Esophagus squamous epithelium (tissue), 5 donors: ENCODE data around the gene GORASP1. TPM values are rescaled to one million over a fixed set of nuclear protein-coding genes. Genes with fewer than 3 reads are reported as not detected.

ENCODE experiments used
- DNase-seq: peaks from one replicate; lab custom pipeline; 2025; lab: John Stamatoyannopoulos, UW
- H3K27ac ChIP-seq, 4 donors: fragments of 200-600 bp; sonication (generic); one replicate each; pipeline ENCODE4 v1.5.1; 2016 to 2019; ENCODE audit warnings: mild to moderate bottlenecking in 1 of 4
- H3K27me3 ChIP-seq, 4 donors: fragments of 200-600 bp; sonication (generic); 1 replicate in 3 of 4; 2 replicates in 1 of 4; pipeline versions ENCODE4 v1.5.1 to v1.6.0; 2017 to 2021; ENCODE audit warnings: antibody characterized with exemption in 1 of 4
- H3K36me3 ChIP-seq, 3 donors: fragments of 200-600 bp; sonication (generic); one replicate each; pipeline ENCODE4 v1.5.1; 2016 to 2019
- H3K4me1 ChIP-seq, 3 donors: fragments of 200-600 bp; sonication (generic); one replicate each; pipeline ENCODE4 v1.5.1; 2017 to 2019
- H3K4me3 ChIP-seq, 4 donors: fragments of 200-600 bp; sonication (generic); 1 replicate in 3 of 4; 2 replicates in 1 of 4; pipeline ENCODE4 v1.5.1; 2016 to 2019; ENCODE audit warnings: mild to moderate bottlenecking in 2 of 4, moderate library complexity in 1 of 4
- H3K9me3 ChIP-seq, 3 donors: fragments of 200-600 bp; sonication (generic); one replicate each; pipeline ENCODE4 v1.5.1; 2016 to 2019
- CTCF ChIP-seq, 6 experiments: fragments of 450-650 bp in 4 of 6; fragments of 200-600 bp in 2 of 6; sonication (generic) in 2 of 6; IDR thresholded peaks; one replicate each; pipeline ENCODE4 v1.5.1; 2016 to 2019; ENCODE audit warnings: antibody characterized with exemption in 6 of 6, mild to moderate bottlenecking in 4 of 6, moderate library complexity in 4 of 6
- POLR2A ChIP-seq, 4 donors: fragments of 450-650 bp; IDR thresholded peaks; one replicate each; pipeline ENCODE4 v1.6.1; 2017; ENCODE audit warnings: antibody characterized with exemption in 4 of 4, mild to moderate bottlenecking in 4 of 4, moderate library complexity in 3 of 4
- WGBS, 2 donors: methylation state at CpG; one replicate each; pipeline ENCODE4 v1.1.5; 2018; 5-methylcytosine and 5-hydroxymethylcytosine counted together
- intact Hi-C: fragments of 100-400 bp; cut with DNase I; formaldehyde crosslinking; loops from one replicate; pipeline ENCODE4 v1.15.0; 2022
- total RNA-seq, 4 donors: library from RNA; depleted of rRNA; stranded (reverse); fragments of >200 nt; gene quantifications; one replicate each; pipeline ENCODE4 v1.1.0, GENCODE V29; 2016
- donor health status: DM: yes; HTN: yes; CAD: no.

The GORASP1 gene
- total RNA-seq, 4 donors from 2014 or later = 26.4 to 102 (median 43.8) TPM

- intact Hi-C loops = no loop called here
- WGBS, 2 donors = 100% methylated on average over 1 to 2 of the region's 2 CpGs
Measured at GRCh38 chr3:39112535-39112934, 5.1 kb upstream of the GORASP1 start.

DNA sequence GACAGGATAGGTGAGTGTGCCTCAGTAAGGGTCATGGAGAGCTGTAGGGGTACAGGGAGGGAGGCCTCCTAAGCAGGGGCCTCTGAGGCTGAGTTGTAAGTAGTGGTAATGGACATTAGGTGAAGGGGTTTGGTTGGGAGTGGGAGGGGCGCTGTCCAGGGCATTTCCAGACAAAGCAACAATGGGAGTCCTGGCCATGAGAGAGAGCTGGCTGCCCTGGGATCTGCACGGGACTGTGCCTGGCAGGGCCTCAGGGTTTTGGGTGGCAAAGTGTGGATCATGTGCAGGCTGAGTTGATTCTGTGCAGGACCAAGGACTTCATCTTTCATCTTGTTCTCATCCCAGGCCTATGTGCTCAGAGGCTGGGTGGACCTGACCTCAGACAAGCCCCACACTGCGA is 4.7 kb upstream of the GORASP1 start:
- 89 to 93% methylated on average over 2 to 3 of the region's 3 CpGs for WGBS, 2 donors

More at GRCh38 chr3:39112535-39112934, 5.1 kb upstream of the GORASP1 start:
- TF ChIP-seq CTCF (IDR thresholded peaks at IDR 0.05) (no peak), POLR2A (IDR thresholded peaks at IDR 0.05) (no peak)
- Histone ChIP-seq H3K4me1 (peaks cover 0 to 16% (median 5%) of the 10 kb centered on the region in 3 donors), H3K36me3 (peaks cover 0 to 14% (median 0%) of the 10 kb centered on the region in 3 donors), H3K9me3 (no peaks in the 10 kb centered on the region), H3K27me3 (no peaks in the 10 kb centered on the region), H3K4me3 (no peak overlapping the region), H3K27ac (no peak overlapping the region)
- DNase-seq = no peak

DNA sequence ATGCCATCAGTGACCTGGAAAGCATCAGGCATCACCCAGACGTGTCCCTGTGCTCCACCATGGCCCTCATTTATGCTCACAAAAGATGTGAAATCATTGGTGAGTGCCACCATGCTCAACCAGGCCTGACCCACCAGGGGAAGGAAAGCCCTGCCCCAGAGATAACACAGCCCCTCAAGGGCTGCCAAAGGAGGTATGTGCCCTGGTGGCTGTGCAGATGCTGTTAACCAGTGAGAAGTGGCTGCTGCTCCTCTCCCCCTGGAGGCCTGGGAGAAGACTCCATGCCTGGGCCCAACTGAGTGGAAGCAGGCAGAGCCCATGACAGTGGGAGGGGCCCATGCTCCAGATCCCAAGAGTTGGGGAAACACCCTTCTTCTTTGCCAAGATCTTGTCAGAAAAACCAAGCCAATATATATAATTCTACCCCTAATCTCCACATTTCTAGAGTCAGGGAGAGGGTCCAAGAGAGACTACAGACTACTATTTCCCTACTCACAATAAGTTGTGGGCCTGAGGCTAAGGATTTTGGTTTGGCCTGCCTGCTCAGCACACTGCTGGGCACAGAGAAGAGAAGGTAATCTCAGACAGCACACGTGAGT is 2.7 kb upstream of the GORASP1 start:
- Histone ChIP-seq H3K27ac (no peak overlapping the region), H3K27me3 (no peaks in the 10 kb centered on the region), H3K9me3 (no peaks in the 10 kb centered on the region), H3K4me1 (peaks cover 10 to 33% (median 17%) of the 10 kb centered on the region in 3 donors), H3K36me3 (peaks cover 0 to 14% (median 0%) of the 10 kb centered on the region in 3 donors), H3K4me3 (no peak overlapping the region)
- TF ChIP-seq POLR2A (IDR thresholded peaks at IDR 0.05) (no peak), CTCF (IDR thresholded peaks at IDR 0.05) (no peak)
- intact Hi-C loops = no loop called here
- WGBS, 2 donors = 20 to 83% methylated on average over 1 of the region's 2 CpGs
- no peak for DNase-seq

More for the DNA sequence above, 4.7 kb upstream of the GORASP1 start:
- Histone ChIP-seq H3K4me1 (peaks cover 0 to 16% (median 5%) of the 10 kb centered on the region in 3 donors), H3K27ac (no peak overlapping the region), H3K9me3 (no peaks in the 10 kb centered on the region), H3K4me3 (no peak overlapping the region), H3K36me3 (peaks cover 0 to 14% (median 0%) of the 10 kb centered on the region in 3 donors), H3K27me3 (no peaks in the 10 kb centered on the region)
- intact Hi-C loops = no loop called here
- no peak for DNase-seq
- no peak for TF ChIP-seq CTCF (IDR thresholded peaks at IDR 0.05)
- TF ChIP-seq POLR2A (IDR thresholded peaks at IDR 0.05) = no peak

- H3K4me1 ChIP-seq = peaks cover 16 to 43% (median 24%) of the 10 kb centered on the region in 3 donors
- no peak overlapping the region for H3K27ac ChIP-seq
- DNase-seq = no peak
- H3K4me3 ChIP-seq = no peak overlapping the region
- H3K9me3 ChIP-seq = no peaks in the 10 kb centered on the region
- WGBS, 2 donors = 90 to 96% methylated on average over 5 of the region's 5 CpGs
- H3K36me3 ChIP-seq = peaks cover 0 to 14% (median 0%) of the 10 kb centered on the region in 3 donors
- no peaks in the 10 kb centered on the region for H3K27me3 ChIP-seq
- no peak for TF ChIP-seq POLR2A (IDR thresholded peaks at IDR 0.05)
- no peak for TF ChIP-seq CTCF (IDR thresholded peaks at IDR 0.05)
- intact Hi-C loops = loop anchor here (10.0 kb wide), 1 partner anchor 176 kb away; the partner anchor contains the start of gene CX3CR1
Measured at GRCh38 chr3:39109086-39109485, 1.7 kb upstream of the GORASP1 start.

GRCh38 chr3:39108200-39108710 is 828 bp upstream of the GORASP1 start:
- TF ChIP-seq POLR2A (IDR thresholded peaks at IDR 0.05) (no peak), CTCF (IDR thresholded peaks at IDR 0.05) (no peak)
- Histone ChIP-seq H3K36me3 (peaks cover 0 to 15% (median 0%) of the 10 kb centered on the region in 3 donors), H3K9me3 (no peaks in the 10 kb centered on the region), H3K27ac (peak overlapping the region; percentile 89 to 99 (median 96)), H3K4me1 (peaks cover 18 to 51% (median 24%) of the 10 kb centered on the region in 3 donors), H3K4me3 (peak overlapping the region; percentile 74 to 99 (median 93)), H3K27me3 (no peaks in the 10 kb centered on the region)
- 22 to 55% methylated on average over 2 of the region's 2 CpGs for WGBS, 2 donors
- intact Hi-C loops = loop anchor here (10.0 kb wide), 1 partner anchor 177 kb away; the partner anchor contains the start of gene CX3CR1
- no peak for DNase-seq
